Breast epithelium (tissue), 3 donors: ENCODE data around the gene KRTAP10-9.

Source experiments
- CTCF ChIP-seq, 3 donors: fragments of 450-650 bp; IDR thresholded peaks; one replicate each; pipeline ENCODE4 v1.5.1; 2016 to 2017; ENCODE audit warnings: antibody characterized with exemption in 3 of 3, mild to moderate bottlenecking in 3 of 3, moderate library complexity in 3 of 3
- POLR2A ChIP-seq: fragments of 450-650 bp; IDR thresholded peaks from one replicate; pipeline ENCODE4 v1.6.1; 2016; ENCODE audit warnings: antibody characterized with exemption, mild to moderate bottlenecking, moderate library complexity

DNA sequence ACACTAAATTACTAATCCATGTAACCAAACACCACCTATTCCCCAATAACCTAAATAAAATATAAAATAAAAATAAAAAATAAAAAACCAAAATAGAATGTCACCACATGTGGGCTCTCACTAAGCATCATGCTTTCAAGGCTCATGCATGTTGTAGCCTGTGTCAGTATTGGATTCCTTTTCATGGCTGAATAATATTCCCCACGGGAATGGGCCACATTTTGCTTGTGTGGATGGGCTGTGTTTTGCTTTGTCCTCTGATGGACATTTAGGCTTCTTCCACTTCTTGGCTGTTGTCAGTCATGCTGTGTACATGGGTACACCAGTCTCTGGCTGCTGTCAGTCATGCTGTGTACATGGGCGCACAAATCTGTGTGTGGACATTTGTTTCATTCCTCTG lies 37.8 kb upstream of the KRTAP10-9 start:
- TF ChIP-seq CTCF (IDR thresholded peaks at IDR 0.05) (no peak), POLR2A (no peak)
